Immature natural killer cell (primary cell): Measurements from ENCODE around the gene DGKG. TPM values are rescaled to one million over a fixed set of nuclear protein-coding genes. Genes with fewer than 3 reads are reported as not detected.

Experiments
- DNase-seq, 3 donors: peaks; one replicate each; pipeline ENCODE4 v3.0.0; 2022; ENCODE audit warnings: mixed read lengths in 1 of 3
- H3K27ac Mint-ChIP-seq, 6 donors: one replicate each; pipeline ENCODE4 v1.8.0; 2020; ENCODE audit warnings: mixed read lengths in 6 of 6, mild to moderate bottlenecking in 5 of 6, inconsistent platforms in 4 of 6, moderate library complexity in 3 of 6
- H3K27me3 Mint-ChIP-seq, 3 donors: one replicate each; pipeline ENCODE4 v1.8.0; 2020 to 2021; ENCODE audit warnings: low read depth in 3 of 3, mild to moderate bottlenecking in 3 of 3, mixed read lengths in 3 of 3, moderate library complexity in 3 of 3, inconsistent platforms in 1 of 3
- H3K36me3 Mint-ChIP-seq, 3 donors: one replicate each; pipeline ENCODE4 v1.8.0; 2020; ENCODE audit warnings: mixed read lengths in 3 of 3, inconsistent platforms in 2 of 3, mild to moderate bottlenecking in 2 of 3
- H3K4me1 Mint-ChIP-seq, 2 donors: one replicate each; pipeline ENCODE4 v1.8.0; 2020; ENCODE audit warnings: inconsistent platforms in 2 of 2, mild to moderate bottlenecking in 2 of 2, mixed read lengths in 2 of 2, moderate library complexity in 1 of 2
- H3K4me3 Mint-ChIP-seq, 5 donors: one replicate each; pipeline ENCODE4 v1.8.0; 2020; ENCODE audit warnings: mild to moderate bottlenecking in 5 of 5, mixed read lengths in 5 of 5, inconsistent platforms in 3 of 5, moderate library complexity in 3 of 5
- H3K9me3 Mint-ChIP-seq, 6 donors: one replicate each; pipeline ENCODE4 v1.8.0; 2020; ENCODE audit warnings: mild to moderate bottlenecking in 6 of 6, mixed read lengths in 6 of 6, inconsistent platforms in 4 of 6, moderate library complexity in 3 of 6
- polyA plus RNA-seq, 3 donors: library from polyadenylated mRNA; unstranded; fragments of 300-500 nt; fragmentation: Illumina TruSeq; gene quantifications; one replicate each; pipeline ENCODE4 v1.2.3, GENCODE V29; 2021

Gene DGKG
- polyA plus RNA-seq, 3 donors from 2014 or later: 0.07 to 0.86 TPM; not detected in 1

- Mint-ChIP-seq H3K4me3 (no peak overlapping the region), H3K36me3 (no peaks in the 10 kb centered on the region), H3K27ac (no peak overlapping the region), H3K27me3 (peaks cover 1 to 12% (median 1%) of the 10 kb centered on the region in 3 donors), H3K4me1 (no peaks in the 10 kb centered on the region), H3K9me3 (no peaks in the 10 kb centered on the region)
- DNase-seq: no peak
Measured at GRCh38 chr3:186220911-186221645, 141.0 kb downstream of the DGKG start.

DNA sequence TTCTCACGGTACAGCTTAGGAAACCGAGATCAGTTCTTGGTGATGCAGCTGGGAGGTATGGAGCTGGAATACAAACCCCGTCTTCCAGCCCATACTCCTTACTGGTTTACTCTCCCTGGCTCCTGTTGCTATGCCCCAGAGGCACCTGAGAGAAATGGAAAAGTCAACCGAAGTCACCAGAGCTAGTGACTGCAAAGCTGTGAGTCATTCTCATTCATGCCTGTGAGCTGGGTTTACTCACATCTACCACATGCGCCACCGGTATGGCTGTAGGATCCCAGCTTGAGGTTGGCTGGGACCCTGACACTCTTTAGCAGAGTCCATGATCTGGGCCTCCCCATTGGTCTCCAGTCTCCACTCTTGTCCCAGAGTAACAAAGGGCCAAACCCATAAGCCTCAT lies 141.7 kb downstream of the DGKG start:
- no peak for DNase-seq
- no peaks in the 10 kb centered on the region for H3K9me3 Mint-ChIP-seq
- H3K4me3 Mint-ChIP-seq: no peak overlapping the region
- no peak overlapping the region for H3K27ac Mint-ChIP-seq
- H3K4me1 Mint-ChIP-seq: no peaks in the 10 kb centered on the region
- H3K27me3 Mint-ChIP-seq: peaks cover 1 to 12% (median 2%) of the 10 kb centered on the region in 3 donors
- H3K36me3 Mint-ChIP-seq: no peaks in the 10 kb centered on the region

- Mint-ChIP-seq H3K27ac (no peak overlapping the region), H3K4me1 (no peaks in the 10 kb centered on the region)
- no peak for DNase-seq
Measured at GRCh38 chr3:186219211-186219638, 142.8 kb downstream of the DGKG start.

GRCh38 chr3:186218421-186218820 lies 143.6 kb downstream of the DGKG start:
- H3K9me3 Mint-ChIP-seq: no peaks in the 10 kb centered on the region
- H3K4me1 Mint-ChIP-seq: no peaks in the 10 kb centered on the region
- no peak overlapping the region for H3K27ac Mint-ChIP-seq
- H3K4me3 Mint-ChIP-seq: no peak overlapping the region
- H3K36me3 Mint-ChIP-seq: no peaks in the 10 kb centered on the region
- no peak for DNase-seq
- H3K27me3 Mint-ChIP-seq: peaks cover 3 to 6% (median 5%) of the 10 kb centered on the region in 3 donors

More at GRCh38 chr3:186219211-186219638, 142.8 kb downstream of the DGKG start:
- Mint-ChIP-seq H3K9me3 (no peaks in the 10 kb centered on the region), H3K27me3 (peaks cover 1 to 11% (median 3%) of the 10 kb centered on the region in 3 donors), H3K36me3 (no peaks in the 10 kb centered on the region), H3K4me3 (no peak overlapping the region)

DNA sequence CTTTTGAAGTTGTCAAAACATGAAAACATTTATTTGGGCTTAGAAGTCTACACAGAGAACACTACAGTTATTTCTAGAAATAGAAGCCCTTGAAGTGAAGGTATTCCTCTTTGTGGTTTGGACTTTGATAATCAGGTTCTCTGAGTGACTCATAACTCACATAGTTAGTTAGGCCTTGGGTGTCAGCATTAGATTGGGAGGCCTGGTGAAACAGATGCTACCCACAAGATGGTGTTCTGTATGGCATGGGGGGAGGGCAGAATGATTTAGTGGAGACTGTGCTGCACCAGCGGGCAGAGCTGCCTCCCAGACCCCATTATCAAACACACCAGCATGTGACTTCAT lies 144.2 kb downstream of the DGKG start:
- Mint-ChIP-seq H3K4me1 (no peaks in the 10 kb centered on the region), H3K9me3 (no peaks in the 10 kb centered on the region), H3K27me3 (peaks cover 3 to 6% (median 5%) of the 10 kb centered on the region in 3 donors), H3K4me3 (no peak overlapping the region), H3K36me3 (no peaks in the 10 kb centered on the region), H3K27ac (no peak overlapping the region)
- DNase-seq: no peak

DNA sequence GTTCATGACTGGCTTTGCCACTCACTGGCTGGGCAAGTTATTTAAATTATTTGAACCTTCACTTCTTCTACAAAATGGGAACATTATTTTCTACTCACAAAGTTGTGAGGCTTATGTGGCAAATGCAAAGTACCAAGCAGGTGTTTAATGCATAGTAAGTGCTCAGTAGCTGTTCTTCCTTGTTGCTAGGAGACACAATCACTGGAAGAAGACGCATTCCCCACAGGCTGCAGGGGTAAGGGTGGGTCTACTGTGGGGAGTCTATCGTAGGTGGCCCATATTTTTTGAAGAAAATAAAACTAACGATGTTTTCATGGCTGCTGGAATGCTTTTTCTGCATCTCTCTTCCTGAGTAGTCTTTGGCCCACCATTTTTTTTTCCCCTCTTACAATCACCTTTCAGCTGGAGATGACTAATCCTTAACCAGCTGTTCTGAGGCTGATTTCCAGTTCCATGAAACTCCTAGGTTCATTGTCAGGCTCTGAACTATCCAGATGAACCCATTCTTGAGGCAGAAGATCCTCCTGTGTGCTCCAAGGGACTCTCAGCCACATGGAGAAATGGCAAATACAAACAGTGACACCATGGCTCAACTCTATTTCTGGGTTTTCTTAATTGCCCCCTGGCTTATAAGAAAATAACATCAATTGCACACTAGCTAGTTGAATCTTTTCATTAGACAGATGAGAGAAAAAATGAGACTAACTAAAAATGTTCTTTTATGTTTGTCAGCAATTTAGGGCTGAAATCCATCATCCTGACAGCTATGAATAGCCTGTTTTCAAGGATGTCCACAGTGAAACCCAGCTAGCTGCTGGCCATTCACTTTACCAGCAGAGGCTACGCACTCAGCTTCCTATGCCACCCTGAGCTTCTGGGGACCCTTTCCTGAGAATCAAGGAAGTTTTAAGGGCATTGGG lies 144.9 kb downstream of the DGKG start:
- H3K4me3 Mint-ChIP-seq: no peak overlapping the region
- H3K9me3 Mint-ChIP-seq: no peaks in the 10 kb centered on the region
- H3K27ac Mint-ChIP-seq: no peak overlapping the region
- peaks cover 3 to 6% (median 5%) of the 10 kb centered on the region in 3 donors for H3K27me3 Mint-ChIP-seq
- H3K4me1 Mint-ChIP-seq: no peaks in the 10 kb centered on the region
- no peak for DNase-seq
- H3K36me3 Mint-ChIP-seq: no peaks in the 10 kb centered on the region

- H3K36me3 Mint-ChIP-seq: no peaks in the 10 kb centered on the region
- no peaks in the 10 kb centered on the region for H3K9me3 Mint-ChIP-seq
- H3K27me3 Mint-ChIP-seq: peaks cover 4 to 8% (median 5%) of the 10 kb centered on the region in 3 donors
- H3K27ac Mint-ChIP-seq: no peak overlapping the region
- H3K4me3 Mint-ChIP-seq: no peak overlapping the region
- no peak for DNase-seq
- H3K4me1 Mint-ChIP-seq: no peaks in the 10 kb centered on the region
Measured at GRCh38 chr3:186214670-186215069, 147.4 kb downstream of the DGKG start.

DNA sequence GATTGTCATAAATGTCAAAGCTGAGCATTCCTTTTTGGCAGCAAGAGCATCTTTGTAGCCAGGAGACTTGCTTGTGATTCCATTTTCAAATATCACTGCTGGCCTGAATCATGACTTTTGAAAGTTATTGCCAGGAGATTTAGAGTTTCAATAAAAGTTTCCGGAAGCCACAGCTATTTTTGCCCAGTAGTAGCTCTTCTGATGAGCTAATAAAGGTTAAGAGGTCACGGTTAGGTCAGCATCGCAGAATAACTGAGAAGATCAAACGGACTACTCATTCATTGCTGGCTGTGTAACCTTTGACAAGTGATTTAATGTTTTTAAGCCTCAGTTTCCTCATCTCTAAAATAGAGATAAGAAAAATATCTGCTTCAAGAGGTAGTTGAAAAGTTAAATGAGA lies 148.1 kb downstream of the DGKG start:
- no peak overlapping the region for H3K27ac Mint-ChIP-seq
- H3K27me3 Mint-ChIP-seq: peaks cover 3 to 5% (median 4%) of the 10 kb centered on the region in 3 donors
- H3K4me1 Mint-ChIP-seq: no peaks in the 10 kb centered on the region
- no peaks in the 10 kb centered on the region for H3K36me3 Mint-ChIP-seq
- H3K4me3 Mint-ChIP-seq: no peak overlapping the region
- no peaks in the 10 kb centered on the region for H3K9me3 Mint-ChIP-seq
- DNase-seq: no peak

GRCh38 chr3:186212611-186213010 lies 149.4 kb downstream of the DGKG start:
- H3K27ac Mint-ChIP-seq: no peak overlapping the region
- peaks cover 3 to 5% (median 4%) of the 10 kb centered on the region in 3 donors for H3K27me3 Mint-ChIP-seq
- DNase-seq: no peak
- H3K4me1 Mint-ChIP-seq: no peaks in the 10 kb centered on the region
- H3K36me3 Mint-ChIP-seq: peaks cover 0 to 4% (median 0%) of the 10 kb centered on the region in 3 donors
- H3K4me3 Mint-ChIP-seq: no peak overlapping the region
- H3K9me3 Mint-ChIP-seq: no peaks in the 10 kb centered on the region

DNA sequence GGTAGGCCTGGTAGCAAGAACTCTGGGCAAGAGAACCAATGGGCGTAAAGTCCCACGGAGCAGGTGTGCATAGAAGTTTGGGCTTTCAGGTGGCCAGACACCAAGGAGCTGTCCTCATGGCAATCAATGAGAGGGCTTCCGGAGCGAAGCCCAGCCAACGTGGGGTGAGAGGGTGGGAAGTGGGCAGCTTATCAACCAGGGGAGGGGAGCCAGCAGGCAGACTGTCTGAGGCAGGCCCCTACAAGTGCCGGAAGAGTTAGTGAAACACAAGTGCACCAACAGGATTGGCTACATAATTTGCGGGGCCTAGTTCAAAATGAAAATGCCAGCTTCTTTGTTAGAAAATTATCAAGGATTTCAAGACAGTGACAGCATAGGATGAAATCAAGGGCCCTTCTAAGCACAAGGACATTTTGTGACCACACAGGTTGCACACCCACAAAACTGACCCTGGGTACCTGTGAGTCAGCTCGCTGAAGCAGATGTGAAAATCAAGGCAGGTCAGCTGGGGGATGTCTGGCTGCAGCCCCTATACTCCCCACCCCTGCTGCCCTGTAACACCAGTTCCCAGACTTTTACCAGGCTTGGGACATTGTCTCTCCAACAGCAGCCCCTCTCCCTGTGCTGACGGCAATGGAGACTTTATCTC lies 151.1 kb downstream of the DGKG start:
- H3K36me3 Mint-ChIP-seq: peaks cover 0 to 4% (median 0%) of the 10 kb centered on the region in 3 donors
- H3K9me3 Mint-ChIP-seq: no peaks in the 10 kb centered on the region
- H3K4me1 Mint-ChIP-seq: no peaks in the 10 kb centered on the region
- no peak overlapping the region for H3K4me3 Mint-ChIP-seq
- H3K27me3 Mint-ChIP-seq: peaks cover 3 to 5% (median 4%) of the 10 kb centered on the region in 3 donors
- no peak for DNase-seq
- H3K27ac Mint-ChIP-seq: no peak overlapping the region

GRCh38 chr3:186209810-186210752 lies 152.0 kb downstream of the DGKG start:
- H3K36me3 Mint-ChIP-seq: peaks cover 0 to 4% (median 0%) of the 10 kb centered on the region in 3 donors
- no peaks in the 10 kb centered on the region for H3K9me3 Mint-ChIP-seq
- no peak overlapping the region for H3K27ac Mint-ChIP-seq
- no peaks in the 10 kb centered on the region for H3K4me1 Mint-ChIP-seq
- H3K4me3 Mint-ChIP-seq: no peak overlapping the region
- peaks cover 2 to 5% (median 4%) of the 10 kb centered on the region in 3 donors for H3K27me3 Mint-ChIP-seq
- DNase-seq: no peak

DNA sequence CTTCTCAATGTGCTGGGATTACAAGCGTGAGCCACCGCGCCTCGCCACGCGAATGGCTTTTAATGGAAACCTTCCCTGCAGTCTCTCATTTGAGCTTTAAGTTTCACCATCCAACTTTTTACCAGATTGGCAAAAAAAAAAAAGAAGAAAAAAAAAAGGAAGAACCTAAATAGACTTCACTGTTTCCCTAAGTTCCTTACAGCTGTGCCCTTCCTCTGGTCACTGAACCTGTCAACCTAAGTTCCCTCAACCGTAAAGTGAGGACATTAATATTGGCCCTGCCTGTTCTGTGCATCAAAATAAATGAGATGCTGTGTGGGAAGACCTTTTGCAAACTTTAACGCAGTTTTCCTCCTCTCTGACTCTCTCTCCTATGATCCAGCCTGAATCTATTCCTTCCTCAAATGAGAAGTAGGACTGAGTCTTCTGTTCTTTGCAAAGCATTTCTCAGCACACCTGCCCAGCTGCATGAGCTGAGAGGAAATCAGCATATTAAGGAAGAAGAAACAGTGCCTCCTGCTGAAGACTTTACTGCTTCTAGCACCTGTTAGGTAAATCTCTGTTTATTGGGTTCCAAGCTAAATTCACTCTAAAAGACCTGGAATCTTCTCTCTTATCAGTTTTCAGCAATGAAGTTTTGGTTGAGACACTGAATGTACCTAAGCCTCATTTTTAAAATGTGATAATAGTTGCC lies 153.6 kb downstream of the DGKG start:
- Mint-ChIP-seq H3K27ac (no peak overlapping the region), H3K4me1 (no peaks in the 10 kb centered on the region), H3K36me3 (peaks cover 0 to 4% (median 0%) of the 10 kb centered on the region in 3 donors), H3K27me3 (peaks cover 0 to 2% (median 2%) of the 10 kb centered on the region in 3 donors), H3K4me3 (no peak overlapping the region), H3K9me3 (no peaks in the 10 kb centered on the region)
- DNase-seq: no peak
